CD14-positive monocyte (primary cell): ENCODE measurements around the gene ODC1. TPM values are rescaled to one million over a fixed set of nuclear protein-coding genes. Genes with fewer than 3 reads are reported as not detected.

Source experiments
- DNase-seq, 3 donors: peaks; one replicate each; pipeline ENCODE4 v3.0.0-alpha.2; 2011 to 2022
- H2AFZ ChIP-seq: 2 replicates; pipeline ENCODE4 v1.6.0; 2012; ENCODE audit warnings: mild to moderate bottlenecking, low read depth, low read length, inconsistent platforms; ENCODE audit not compliant: insufficient read depth, poor library complexity, severe bottlenecking
- H3K27ac ChIP-seq, 2 donors: 1 replicate in 1 of 2; 2 replicates in 1 of 2; pipeline ENCODE4 v1.5.1; 2012 to 2013; ENCODE audit warnings: low read length in 2 of 2, control low read depth in 1 of 2, inconsistent platforms in 1 of 2, low read depth in 1 of 2, mild to moderate bottlenecking in 1 of 2
- H3K27me3 ChIP-seq, 2 donors: one replicate each; pipeline versions ENCODE4 v1.6.0 to v1.6.1; 2011 to 2013; ENCODE audit warnings: low read length in 2 of 2; ENCODE audit not compliant: control insufficient read depth in 2 of 2, insufficient read depth in 2 of 2
- H3K36me3 ChIP-seq, 2 donors: replicated peaks in 1 of 2; 1 replicate in 1 of 2; 2 replicates in 1 of 2; pipeline versions ENCODE4 v1.5.1 to v1.6.1; 2012 to 2013; ENCODE audit warnings: low read length in 2 of 2, control low read depth in 1 of 2, inconsistent platforms in 1 of 2, mild to moderate bottlenecking in 1 of 2; ENCODE audit not compliant: insufficient read depth in 2 of 2, control insufficient read depth in 1 of 2
- H3K4me1 ChIP-seq, 2 donors: 1 replicate in 1 of 2; 2 replicates in 1 of 2; pipeline versions ENCODE4 v1.5.1 to v1.6.1; 2012 to 2013; ENCODE audit warnings: low read length in 2 of 2, control low read depth in 1 of 2, inconsistent platforms in 1 of 2, mild to moderate bottlenecking in 1 of 2, moderate library complexity in 1 of 2; ENCODE audit not compliant: insufficient read depth in 2 of 2, control insufficient read depth in 1 of 2
- H3K4me2 ChIP-seq: replicated peaks from 2 replicates; pipeline ENCODE3; 2012; ENCODE audit warnings: low read length, moderate library complexity, mild to moderate bottlenecking; ENCODE audit not compliant: poor library complexity, severe bottlenecking; ENCODE audit errors: extremely low read depth
- H3K4me3 ChIP-seq, 3 experiments: fragments of 200-600 bp in 1 of 3; sonication (generic) in 1 of 3; replicated peaks in 1 of 3; 1 replicate in 2 of 3; 2 replicates in 1 of 3; pipeline ENCODE4 v1.5.1; 2011 to 2013; ENCODE audit warnings: low read length in 3 of 3, mild to moderate bottlenecking in 3 of 3, control low read depth in 2 of 3, low read depth in 2 of 3, inconsistent platforms in 1 of 3, moderate library complexity in 1 of 3
- H3K79me2 ChIP-seq: 2 replicates; pipeline ENCODE4 v1.6.0; 2012; ENCODE audit warnings: mild to moderate bottlenecking, control low read depth, inconsistent platforms, low read length, moderate library complexity; ENCODE audit not compliant: insufficient read depth
- H3K9ac ChIP-seq: 2 replicates; pipeline ENCODE4 v1.6.0; 2017; ENCODE audit warnings: low read length, mild to moderate bottlenecking; ENCODE audit not compliant: insufficient read depth, poor library complexity, severe bottlenecking
- H3K9me3 ChIP-seq, 2 donors: replicated peaks in 1 of 2; 1 replicate in 1 of 2; 2 replicates in 1 of 2; pipeline versions ENCODE4 v1.5.1 to v1.6.1; 2012 to 2013; ENCODE audit warnings: low read length in 2 of 2, control low read depth in 1 of 2; ENCODE audit not compliant: control insufficient read depth in 1 of 2, insufficient read depth in 1 of 2
- H4K20me1 ChIP-seq: 2 replicates; pipeline ENCODE4 v1.6.0; 2012; ENCODE audit warnings: mild to moderate bottlenecking, low read length, control low read depth, moderate library complexity; ENCODE audit not compliant: insufficient read depth
- H3K27ac Mint-ChIP-seq, 7 donors: one replicate each; pipeline ENCODE4 v1.8.0; 2020; ENCODE audit warnings: mild to moderate bottlenecking in 7 of 7, mixed read lengths in 7 of 7, moderate library complexity in 6 of 7, inconsistent platforms in 2 of 7
- H3K27me3 Mint-ChIP-seq, 3 donors: one replicate each; pipeline ENCODE4 v1.8.0; 2021 to 2022; ENCODE audit warnings: low read depth in 3 of 3, mild to moderate bottlenecking in 3 of 3, mixed read lengths in 3 of 3, moderate library complexity in 3 of 3, inconsistent platforms in 1 of 3
- H3K36me3 Mint-ChIP-seq, 2 donors: one replicate each; pipeline ENCODE4 v1.8.0; 2020; ENCODE audit warnings: mixed read lengths in 2 of 2, inconsistent platforms in 1 of 2, mild to moderate bottlenecking in 1 of 2
- H3K4me1 Mint-ChIP-seq: one replicate; pipeline ENCODE4 v1.8.0; 2020; ENCODE audit warnings: mild to moderate bottlenecking, mixed read lengths
- H3K4me3 Mint-ChIP-seq, 2 donors: one replicate each; pipeline ENCODE4 v1.8.0; 2020; ENCODE audit warnings: mild to moderate bottlenecking in 2 of 2, mixed read lengths in 2 of 2, moderate library complexity in 1 of 2
- H3K9me3 Mint-ChIP-seq, 7 donors: one replicate each; pipeline ENCODE4 v1.8.0; 2020 to 2022; ENCODE audit warnings: mixed read lengths in 7 of 7, mild to moderate bottlenecking in 6 of 7, moderate library complexity in 6 of 7, inconsistent platforms in 2 of 7
- WGBS: methylation state at CpG from one replicate; pipeline ENCODE4 v1.1.5; 2013; ENCODE audit warnings: missing lambda C conversion rate; ENCODE audit not compliant: insufficient coverage; 5-methylcytosine and 5-hydroxymethylcytosine counted together
- intact Hi-C, 2 donors: fragments of 100-400 bp; cut with micrococcal nuclease; formaldehyde crosslinking; loops; one replicate each; pipeline versions ENCODE4 v1.15.0 to v1.15.1; 2023
- polyA plus RNA-seq, 3 donors: library from polyadenylated mRNA; depleted of rRNA in 1 of 3; unstranded in 2 of 3; stranded (reverse) in 1 of 3; fragments of 300-500 nt in 2 of 3; fragments of >200 nt in 1 of 3; fragmentation: Illumina TruSeq in 2 of 3; gene quantifications; 1 replicate in 2 of 3; 2 replicates in 1 of 3; pipeline ENCODE4 v1.2.3, GENCODE V29; 2012 to 2021
- TF ChIP-seq, protein P1 (sequence below): fragments of 200-600 bp; IDR thresholded peaks from one replicate; pipeline ENCODE4 v1.8.0; 2022; ENCODE audit warnings: antibody characterized with exemption, mild to moderate bottlenecking

ODC1 gene
- polyA plus RNA-seq, 3 donors, result 22.7 to 27.3 (median 23.6) TPM

DNA sequence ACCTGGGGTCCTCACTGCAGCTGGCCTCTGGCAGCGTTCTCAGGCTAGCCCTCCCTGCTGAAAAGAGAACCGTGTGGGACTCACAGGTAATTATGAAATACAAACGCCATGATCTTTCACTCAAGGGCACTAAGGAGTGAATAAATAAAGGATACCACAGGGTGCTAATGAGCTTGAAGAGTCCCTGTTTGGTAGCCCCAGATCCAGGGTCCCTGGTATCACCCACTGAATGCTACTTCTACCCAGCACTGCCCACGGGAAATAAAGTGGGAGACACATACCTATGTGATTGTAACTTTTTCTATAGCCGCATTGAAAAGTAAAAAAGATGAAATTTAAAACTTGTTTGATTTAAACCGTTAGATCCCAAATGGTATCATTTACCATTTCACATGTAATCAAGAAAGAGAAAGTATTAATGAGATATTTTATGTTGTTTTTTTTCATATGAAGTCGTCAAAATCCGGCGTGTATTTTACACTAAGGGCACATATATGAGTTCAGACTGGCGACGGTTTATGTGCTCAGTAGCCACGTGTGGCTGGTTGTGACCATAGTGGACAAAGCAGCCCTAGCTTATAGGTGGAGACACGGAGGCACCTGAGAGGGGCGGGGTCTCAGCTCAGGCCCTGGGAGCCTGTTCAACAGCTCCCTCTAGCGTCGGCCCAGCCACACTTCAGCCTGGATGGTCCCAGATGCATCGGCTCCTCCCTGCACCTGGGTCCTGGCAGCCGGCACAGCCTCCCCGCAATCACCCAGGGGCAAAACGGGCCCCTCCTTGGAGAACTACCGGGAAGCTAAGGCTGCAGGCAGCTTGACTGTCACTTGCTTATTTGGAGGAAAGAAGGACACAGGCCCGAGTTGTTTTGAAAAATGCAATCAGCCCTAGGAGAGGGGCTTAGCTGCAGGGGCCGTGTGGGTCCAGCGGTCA is 39.2 kb downstream of the ODC1 start:
- Histone ChIP-seq H3K4me2 (peak overlapping the region; percentile 60), H3K27ac (peak overlapping the region; percentile 87 to 91), H4K20me1 (peaks cover 9% of the 10 kb centered on the region), H3K79me2 (peaks cover 54% of the 10 kb centered on the region), H3K9me3 (no peaks in the 10 kb centered on the region), H3K27me3 (no peaks in the 10 kb centered on the region), H3K9ac (peak overlapping the region; percentile 38), H3K4me1 (peaks cover 64 to 70% of the 10 kb centered on the region in 2 donors), H2AFZ (no peak overlapping the region), H3K4me3 (peak overlapping the region in 1 of 3 experiments; percentile 48), H3K36me3 (peaks cover 3 to 30% of the 10 kb centered on the region in 2 donors)
- peak overlapping the region; percentile 58 to 85 for H3K4me3 Mint-ChIP-seq
- intact Hi-C loops, result loop anchor here (1.0 to 5.0 kb wide), 4 partner anchors 26 to 138 kb away; no protein-coding TSS in a partner anchor
- H3K4me1 Mint-ChIP-seq, result peaks cover 75% of the 10 kb centered on the region
- TF ChIP-seq, protein P1, sequence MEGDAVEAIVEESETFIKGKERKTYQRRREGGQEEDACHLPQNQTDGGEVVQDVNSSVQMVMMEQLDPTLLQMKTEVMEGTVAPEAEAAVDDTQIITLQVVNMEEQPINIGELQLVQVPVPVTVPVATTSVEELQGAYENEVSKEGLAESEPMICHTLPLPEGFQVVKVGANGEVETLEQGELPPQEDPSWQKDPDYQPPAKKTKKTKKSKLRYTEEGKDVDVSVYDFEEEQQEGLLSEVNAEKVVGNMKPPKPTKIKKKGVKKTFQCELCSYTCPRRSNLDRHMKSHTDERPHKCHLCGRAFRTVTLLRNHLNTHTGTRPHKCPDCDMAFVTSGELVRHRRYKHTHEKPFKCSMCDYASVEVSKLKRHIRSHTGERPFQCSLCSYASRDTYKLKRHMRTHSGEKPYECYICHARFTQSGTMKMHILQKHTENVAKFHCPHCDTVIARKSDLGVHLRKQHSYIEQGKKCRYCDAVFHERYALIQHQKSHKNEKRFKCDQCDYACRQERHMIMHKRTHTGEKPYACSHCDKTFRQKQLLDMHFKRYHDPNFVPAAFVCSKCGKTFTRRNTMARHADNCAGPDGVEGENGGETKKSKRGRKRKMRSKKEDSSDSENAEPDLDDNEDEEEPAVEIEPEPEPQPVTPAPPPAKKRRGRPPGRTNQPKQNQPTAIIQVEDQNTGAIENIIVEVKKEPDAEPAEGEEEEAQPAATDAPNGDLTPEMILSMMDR, result peak; percentile 99
- H3K27me3 Mint-ChIP-seq, result peaks cover 0 to 7% (median 1%) of the 10 kb centered on the region in 3 donors
- H3K9me3 Mint-ChIP-seq, result peaks cover 0 to 6% (median 3%) of the 10 kb centered on the region in 7 donors
- H3K36me3 Mint-ChIP-seq, result peaks cover 32 to 47% of the 10 kb centered on the region in 2 donors
- whole genome bisulfite sequencing, result 0% methylated on average over 15 of the region's 24 CpGs
- peak; percentile 70 to 80 (median 80) for DNase-seq
- H3K27ac Mint-ChIP-seq, result peak overlapping the region; percentile 92 to 99 (median 97)

DNA sequence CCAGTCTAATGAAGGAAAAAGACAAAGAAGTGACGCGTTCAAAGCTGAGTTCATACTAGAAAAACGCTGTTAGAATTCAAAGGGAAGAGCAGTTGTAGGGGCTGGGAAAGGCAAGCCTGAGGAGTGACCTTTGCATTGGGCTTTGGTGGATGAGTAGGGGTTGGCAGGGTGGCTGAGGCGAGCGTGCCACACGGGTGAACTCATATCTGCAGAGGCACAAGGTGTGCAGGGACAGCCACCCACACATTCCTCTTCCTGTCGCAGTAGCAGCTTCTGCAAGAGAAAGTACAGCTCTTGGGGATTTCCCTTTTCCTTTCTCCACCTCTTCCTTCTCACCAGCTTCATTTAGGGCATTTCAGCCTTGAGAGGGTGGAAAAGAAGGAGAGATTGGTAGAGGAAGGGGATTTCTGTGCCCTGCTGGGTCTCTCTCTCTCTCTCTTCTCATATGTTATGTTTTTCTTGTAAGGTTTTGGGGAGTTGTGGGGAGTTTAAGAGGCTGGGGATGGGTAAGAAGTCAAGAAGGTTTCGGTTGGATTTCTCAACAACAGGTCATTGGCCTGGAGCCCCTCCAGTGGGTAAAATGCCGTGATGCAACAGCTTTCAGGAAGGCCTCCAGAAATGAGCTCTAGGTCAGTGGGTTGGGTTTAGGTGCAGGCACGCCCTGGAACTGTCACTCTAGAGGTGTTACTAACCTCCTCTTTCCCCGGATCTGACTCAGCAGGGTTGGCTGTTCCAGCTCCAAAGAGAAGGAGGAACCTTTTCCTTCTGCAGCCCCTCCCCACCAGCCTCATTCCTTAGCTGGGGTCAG is 40.1 kb downstream of the ODC1 start:
- no peaks in the 10 kb centered on the region for H3K27me3 ChIP-seq
- H3K4me1 Mint-ChIP-seq, result peaks cover 75% of the 10 kb centered on the region
- H3K36me3 Mint-ChIP-seq, result peaks cover 31 to 49% of the 10 kb centered on the region in 2 donors
- H3K79me2 ChIP-seq, result peaks cover 53% of the 10 kb centered on the region
- H3K9ac ChIP-seq, result peak overlapping the region; percentile 38
- peak overlapping the region; percentile 92 to 99 (median 97) for H3K27ac Mint-ChIP-seq
- 20% methylated on average over 5 of the region's 11 CpGs for WGBS
- TF ChIP-seq, protein P1, result no peak
- intact Hi-C loops, result loop anchor here (2.0 to 5.0 kb wide), 3 partner anchors 25 to 137 kb away; no protein-coding TSS in a partner anchor
- peaks cover 0 to 6% (median 3%) of the 10 kb centered on the region in 7 donors for H3K9me3 Mint-ChIP-seq
- H3K4me2 ChIP-seq, result peak overlapping the region; percentile 60
- H3K27me3 Mint-ChIP-seq, result peaks cover 0 to 7% (median 1%) of the 10 kb centered on the region in 3 donors
- DNase-seq, result peak; percentile 85 to 97 (median 94)
- H3K4me3 Mint-ChIP-seq, result peak overlapping the region; percentile 59 to 86
- H2AFZ ChIP-seq, result no peak overlapping the region
- H3K9me3 ChIP-seq, result no peaks in the 10 kb centered on the region
- H4K20me1 ChIP-seq, result peaks cover 5% of the 10 kb centered on the region
- peaks cover 64 to 70% of the 10 kb centered on the region in 2 donors for H3K4me1 ChIP-seq
- H3K36me3 ChIP-seq, result peaks cover 3 to 33% of the 10 kb centered on the region in 2 donors
- peak overlapping the region in 1 of 3 experiments; percentile 48 for H3K4me3 ChIP-seq
- H3K27ac ChIP-seq, result peak overlapping the region; percentile 87 to 91
